NK-92 treated with Interleukin-12 subunit alpha and Interleukin-12 subunit beta, amount 100 ng/mL, for 24 hours (cell line): ENCODE results near the gene SKAP2.
"Not testable (repeated sequence)": the region's sequence is repeated elsewhere in the genome, so short reads cannot be mapped to it uniquely, and the experiment has no call there.

Experiments used
- DNase-seq: peaks from one replicate; lab custom pipeline; 2025; lab: John Stamatoyannopoulos, UW

The SKAP2 gene

DNA sequence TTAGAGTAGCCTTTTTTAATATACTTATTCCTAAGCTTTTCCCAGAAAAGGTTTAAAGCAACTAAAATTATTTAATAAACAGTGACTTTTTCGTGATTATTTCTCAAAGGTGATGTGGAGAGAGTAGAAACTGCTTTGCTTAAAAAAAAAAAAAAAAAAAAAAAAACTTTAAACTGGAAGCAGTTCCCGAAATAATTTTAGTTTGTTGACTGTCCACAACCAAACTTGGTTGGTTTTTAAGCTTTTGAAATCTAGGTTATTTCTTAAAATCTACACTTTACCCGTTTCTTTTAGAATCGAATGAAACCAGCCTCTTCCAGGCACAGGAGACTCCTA is 7.3 kb downstream of the SKAP2 start:
- DNase-seq = no peak

DNA sequence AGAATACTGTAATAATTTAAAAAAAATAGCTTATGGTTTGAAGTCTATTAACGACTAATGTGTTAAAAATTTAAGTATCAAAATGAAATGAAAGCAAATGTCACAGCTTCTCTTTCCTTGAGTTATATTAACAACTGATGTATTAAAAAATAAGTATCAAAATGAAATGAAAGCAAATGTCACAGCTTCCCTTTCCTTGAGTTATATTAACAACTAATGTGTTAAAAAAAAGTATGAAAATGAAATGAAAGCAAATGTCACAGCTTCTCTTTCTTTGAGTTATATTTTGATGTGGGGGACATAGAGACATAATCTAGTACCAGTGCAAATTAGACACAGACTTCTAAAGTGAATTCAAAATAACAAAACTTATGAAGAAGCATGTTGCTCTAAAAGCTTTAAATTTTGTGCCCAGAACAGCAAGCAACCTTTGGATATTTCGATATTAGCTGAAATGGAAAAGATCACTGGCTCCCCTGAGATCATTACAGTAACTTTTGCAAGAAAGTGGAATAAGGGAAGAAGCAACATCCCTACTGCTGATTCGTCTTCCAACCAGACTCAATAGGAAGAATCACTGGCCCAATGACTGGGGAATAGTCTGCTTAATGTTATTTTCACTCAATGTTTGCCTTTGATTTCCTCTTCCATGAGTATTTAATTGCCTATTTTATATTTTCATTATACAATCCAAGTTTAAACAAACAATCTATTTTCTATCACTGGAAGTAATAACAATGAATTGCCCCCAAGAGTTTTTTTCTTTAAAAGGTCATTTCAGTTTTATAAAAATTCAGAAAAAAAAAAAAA is 8.0 kb downstream of the SKAP2 start:
- DNase-seq = no peak

GRCh38 chr7:26854876-26855855 is 9.2 kb downstream of the SKAP2 start:
- DNase-seq = no peak

DNA sequence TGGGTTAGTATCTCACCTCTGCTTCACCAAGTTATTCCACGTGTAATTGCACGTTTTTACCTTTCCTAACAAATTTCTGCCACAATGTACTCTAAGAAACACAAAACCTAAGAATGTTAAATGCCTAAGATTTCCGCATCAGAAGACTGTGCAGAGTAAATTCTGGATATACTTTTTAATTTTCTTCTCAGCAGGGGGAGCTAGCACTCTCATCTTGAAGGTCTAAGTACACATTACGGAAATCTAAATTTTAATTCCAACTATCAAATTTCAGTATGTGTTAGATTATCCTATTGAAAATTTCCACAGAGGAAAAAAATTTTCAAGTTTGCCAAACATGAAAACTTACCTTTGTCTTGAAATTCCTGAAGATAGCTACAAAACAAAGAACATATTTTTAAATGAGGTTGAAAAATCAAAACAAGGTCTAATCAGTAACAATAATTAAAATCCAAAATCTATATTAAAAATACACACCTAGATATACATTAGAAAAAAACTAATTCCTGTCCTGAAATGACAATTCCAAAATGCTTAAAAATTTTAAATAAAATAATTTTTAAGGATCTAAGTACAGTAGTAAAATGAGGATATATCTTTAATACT is 10.5 kb downstream of the SKAP2 start:
- no peak for DNase-seq

- no peak for DNase-seq
Observed at GRCh38 chr7:26850193-26850651, 14.2 kb downstream of the SKAP2 start.

GRCh38 chr7:26843705-26844104 is 20.7 kb downstream of the SKAP2 start:
- DNase-seq = no peak

DNA sequence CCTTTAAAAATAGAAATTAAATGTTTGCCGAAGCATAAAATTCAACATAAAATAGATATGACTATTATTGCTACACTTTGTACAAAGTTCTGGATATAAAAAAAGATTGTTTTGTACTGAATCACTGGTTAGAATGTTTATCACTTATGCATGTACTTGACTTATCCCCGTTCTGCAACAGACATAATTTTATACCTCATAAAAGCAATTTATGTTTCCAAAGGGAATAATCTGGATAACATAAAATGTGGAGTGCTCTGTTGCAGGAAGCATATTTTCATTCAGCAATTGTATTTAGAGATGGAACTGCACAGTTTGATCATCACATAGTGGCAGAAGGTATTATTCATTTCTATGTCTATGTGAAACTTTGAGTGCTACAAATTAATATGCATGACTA is 21.5 kb downstream of the SKAP2 start:
- no peak for DNase-seq

GRCh38 chr7:26841003-26841739 is 23.2 kb downstream of the SKAP2 start:
- no peak for DNase-seq

DNA sequence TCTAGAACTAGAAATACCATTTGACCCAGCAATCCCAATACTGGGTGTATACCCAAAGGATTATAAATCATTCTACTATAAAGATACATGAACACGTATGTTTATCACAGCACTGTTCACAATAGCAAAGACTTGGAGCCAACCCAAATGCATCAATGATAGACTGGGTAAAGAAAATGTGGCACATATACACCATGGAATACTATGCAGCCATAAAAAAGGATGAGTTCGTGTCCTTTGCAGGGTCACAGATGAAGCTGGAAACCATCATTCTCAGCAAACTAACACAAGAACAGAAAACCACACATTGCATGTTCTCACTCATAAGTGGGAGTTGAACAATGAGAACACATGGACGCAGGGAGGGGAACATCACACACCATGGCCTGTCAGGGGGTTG is 27.6 kb downstream of the SKAP2 start:
- DNase-seq = not testable (repeated sequence)

- no peak for DNase-seq
Observed at GRCh38 chr7:26815426-26815825, 49.0 kb downstream of the SKAP2 start.

DNA sequence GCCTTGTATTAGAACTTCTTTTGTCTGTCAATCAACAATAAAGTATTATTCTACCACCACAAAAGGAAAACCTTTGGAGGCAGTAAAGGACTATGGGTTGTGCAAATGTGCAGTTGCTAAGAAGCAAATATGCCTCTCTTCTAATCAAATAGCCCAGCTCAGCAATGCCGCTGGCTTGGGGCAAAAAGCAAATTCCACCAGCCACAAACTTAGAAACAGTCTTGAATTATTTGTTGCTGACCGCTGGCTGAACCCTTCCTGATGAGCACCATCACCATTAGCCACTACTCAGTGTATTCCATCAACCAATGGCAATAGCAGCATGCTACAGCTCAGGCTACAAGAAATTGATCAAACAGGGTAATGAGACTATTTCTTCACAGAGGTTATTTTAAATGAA is 51.0 kb downstream of the SKAP2 start:
- no peak for DNase-seq

- DNase-seq = no peak
Observed at GRCh38 chr7:26794541-26794940, 69.8 kb downstream of the SKAP2 start.

GRCh38 chr7:26792576-26792975 is 71.8 kb downstream of the SKAP2 start:
- no peak for DNase-seq

DNA sequence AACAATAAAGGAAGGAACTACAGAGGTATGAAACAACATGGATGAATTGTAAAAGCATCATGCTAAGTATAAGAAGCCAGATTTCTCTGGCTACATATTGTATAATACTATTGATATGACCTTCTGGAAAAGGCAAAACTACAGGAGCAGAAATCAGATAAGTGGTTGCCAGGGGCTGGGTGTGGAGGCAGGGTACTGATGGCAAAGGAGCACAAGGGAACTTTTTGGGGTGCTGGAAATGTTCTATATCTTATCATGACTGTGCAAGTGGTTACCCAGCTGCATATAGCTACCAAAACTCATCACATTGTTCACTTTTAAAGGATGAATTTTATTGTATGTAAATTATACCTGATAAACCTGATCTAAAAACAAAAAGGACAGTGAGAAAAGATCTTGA is 72.4 kb downstream of the SKAP2 start:
- DNase-seq = no peak

GRCh38 chr7:26789481-26790184 is 74.8 kb downstream of the SKAP2 start:
- no peak for DNase-seq

GRCh38 chr7:26787701-26788100 is 76.7 kb downstream of the SKAP2 start:
- DNase-seq = no peak

DNA sequence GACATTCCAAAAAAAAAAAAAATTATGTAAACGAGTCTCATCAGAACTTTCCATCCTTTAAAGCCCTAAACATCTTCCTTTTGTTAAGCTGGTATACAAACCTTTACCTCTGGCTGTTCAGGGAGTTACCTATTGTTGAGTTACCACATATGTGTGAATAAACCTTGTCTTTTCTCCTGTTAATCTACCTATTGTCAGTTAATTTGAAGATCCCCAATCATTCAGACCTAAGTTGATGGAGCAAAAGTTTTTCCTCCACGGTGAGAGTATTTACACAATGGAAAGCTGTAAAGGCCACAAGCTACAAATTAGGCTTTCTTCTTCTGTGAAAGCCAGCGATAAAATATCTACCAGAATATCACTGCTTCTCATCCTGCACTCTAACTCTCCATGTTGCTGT is 80.3 kb downstream of the SKAP2 start:
- DNase-seq = no peak

- no peak for DNase-seq
Observed at GRCh38 chr7:26782501-26782900, 81.9 kb downstream of the SKAP2 start.

DNA sequence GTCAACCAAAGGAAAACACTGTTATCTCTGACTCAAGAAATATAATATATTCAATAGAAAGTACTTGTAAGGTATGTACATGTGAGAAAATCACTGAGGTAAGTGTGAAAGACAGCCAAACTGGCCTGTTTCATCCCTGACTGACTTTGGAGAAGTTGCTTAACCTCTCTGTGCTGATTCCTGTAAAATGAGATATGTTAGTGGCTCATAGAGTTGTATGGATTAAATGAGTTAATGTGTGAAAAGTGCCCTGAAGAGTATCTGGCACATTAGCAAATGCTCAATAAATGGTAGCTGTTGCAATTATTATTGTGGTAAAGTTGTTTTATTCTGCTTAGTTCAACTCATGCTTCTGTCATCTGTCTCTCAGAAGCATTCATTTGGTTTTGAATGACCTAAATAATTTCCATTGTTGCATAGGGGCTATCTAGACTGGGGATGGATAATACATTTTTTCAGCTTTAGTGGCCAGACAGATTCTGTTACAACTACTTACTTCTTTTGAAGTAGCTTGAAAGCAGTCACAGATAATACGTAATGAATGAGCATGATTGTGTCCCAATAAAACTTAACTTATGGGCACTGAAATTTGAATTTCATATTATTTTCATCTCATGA is 84.3 kb downstream of the SKAP2 start:
- DNase-seq = no peak

DNA sequence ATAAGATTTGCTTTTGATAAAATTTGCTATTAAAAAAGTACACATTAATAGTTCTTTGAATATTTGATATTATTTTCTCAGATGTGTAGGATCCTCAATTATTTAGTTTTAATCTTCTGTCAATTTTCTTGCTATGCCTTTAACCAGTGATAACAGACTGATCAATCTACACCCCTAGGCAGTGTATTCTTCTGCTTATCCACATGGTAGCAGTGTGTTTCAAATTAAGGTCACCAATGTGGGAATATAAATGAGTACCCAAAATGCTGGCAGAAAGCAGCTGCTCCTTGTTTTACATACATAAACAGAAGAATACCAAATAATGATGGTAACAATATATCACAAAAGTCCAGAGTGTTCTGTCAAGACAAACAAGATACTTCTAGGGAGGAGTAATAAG is 87.0 kb downstream of the SKAP2 start:
- DNase-seq = no peak

DNA sequence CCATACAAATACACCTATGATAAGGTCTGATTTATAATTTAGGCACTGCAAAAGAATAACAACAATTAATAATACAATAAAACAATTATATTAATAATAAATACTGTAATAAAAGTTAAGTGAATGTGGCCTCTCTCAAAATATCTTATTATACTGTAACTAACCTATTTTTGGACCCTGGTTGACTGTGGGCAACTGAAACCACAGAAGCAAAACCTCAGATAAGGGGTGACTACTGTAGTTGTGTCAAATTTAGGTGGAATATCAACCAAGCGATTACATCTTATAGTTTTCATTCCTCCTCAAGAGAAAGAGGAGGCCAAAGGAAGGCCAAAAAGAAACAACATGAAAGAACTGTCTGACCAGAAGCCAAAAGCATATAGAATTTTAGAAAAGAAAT is 103.9 kb downstream of the SKAP2 start:
- DNase-seq = no peak
